Pancreas (tissue), 10 donors: ENCODE measurements around the gene NGRN. TPM values are rescaled to one million over a fixed set of nuclear protein-coding genes. Genes with fewer than 3 reads are reported as not detected.

ENCODE experiments used
- ATAC-seq, 4 donors: fragments of 200-7000 bp; cut with Tn5 transposase; one replicate each; pipeline versions ENCODE4 v1.8.0 to v1.9.1; 2020; ENCODE audit warnings: mild to moderate bottlenecking in 4 of 4, moderate library complexity in 4 of 4
- DNase-seq, 6 donors: peaks; one replicate each; pipeline ENCODE4 v3.0.0-alpha.2; 2020
- FAIRE-seq: peaks from 2 replicates; lab custom pipeline; 2012; peaks lifted over from hg19 to GRCh38; lab: Jason Lieb, UNC
- H3K27ac ChIP-seq, 4 donors: fragments of 200-600 bp; sonication (generic); 1 replicate in 3 of 4; 2 replicates in 1 of 4; pipeline versions ENCODE4 v1.5.0 to v1.8.0; 2020
- H3K27me3 ChIP-seq, 4 donors: fragments of 200-600 bp; one replicate each; pipeline ENCODE4 v1.8.0; 2021
- H3K36me3 ChIP-seq, 3 donors: fragments of 200-600 bp; sonication (generic) in 1 of 3; one replicate each; pipeline versions ENCODE4 v1.5.0 to v1.8.0; 2020 to 2021
- H3K4me1 ChIP-seq, 3 donors: fragments of 200-600 bp; one replicate each; pipeline ENCODE4 v1.8.0; 2021
- H3K4me3 ChIP-seq, 4 donors: fragments of 200-600 bp; sonication (generic) in 2 of 4; one replicate each; pipeline versions ENCODE4 v1.5.0 to v1.8.0; 2020 to 2021
- H3K9me3 ChIP-seq, 4 donors: fragments of 200-600 bp; one replicate each; pipeline ENCODE4 v1.8.0; 2021
- CTCF ChIP-seq, 4 donors: fragments of 200-600 bp; sonication (generic) in 3 of 4; IDR thresholded peaks; one replicate each; pipeline versions ENCODE4 v1.5.0 to v1.8.0; 2021; ENCODE audit warnings: antibody characterized with exemption in 4 of 4
- WGBS, 2 donors: extraction: QIAGEN DNeasy Blood & Tissue Kit; methylation state at CpG; one replicate each; pipeline ENCODE4 v1.1.7; 2013; 5-methylcytosine and 5-hydroxymethylcytosine counted together
- intact Hi-C, 3 donors: fragments of 100-400 bp; cut with DNase I; formaldehyde crosslinking; loops; one replicate each; pipeline versions ENCODE4 v1.11.1 to v1.14.2; 2022
- polyA plus RNA-seq, 2 donors: library from polyadenylated mRNA; stranded (reverse); fragments of 200-250 nt; gene quantifications; one replicate each; pipeline ENCODE4 v1.2.3, GENCODE V29; 2013
- total RNA-seq, 6 donors: library from RNA; stranded (reverse); fragmentation: NEBNext Ultra II Directional in 4 of 6; extraction: Animal tissue kit (Norgen Biotek cat#: 25700) in 4 of 6; gene quantifications; one replicate each; pipeline versions ENCODE4 v1.2.1 to v1.2.4, GENCODE V29; 2021 to 2023
- donor health status: healthy with polysubstance abuse.
- donor health status: DM: no; HTN: no; CAD: no; lungs with moderate emphysema.
- donor health status: DM: no; HTN: no; CAD: no.
- donor health status: control.
- donor health status: control.
- donor health status: Bipolar disorder and iron deficiency.
- donor health status: DM: yes; HTN: yes; CAD: no.
- donor health status: DM: no; HTN: no; CAD: no.
- donor health status: DM: no; HTN: no; CAD: no.
- donor health status: DM: yes; HTN: yes; CAD: no.

Gene NGRN
- total and polyA plus RNA-seq, 8 donors: 19.3 to 46.8 (median 27.1) TPM

DNA sequence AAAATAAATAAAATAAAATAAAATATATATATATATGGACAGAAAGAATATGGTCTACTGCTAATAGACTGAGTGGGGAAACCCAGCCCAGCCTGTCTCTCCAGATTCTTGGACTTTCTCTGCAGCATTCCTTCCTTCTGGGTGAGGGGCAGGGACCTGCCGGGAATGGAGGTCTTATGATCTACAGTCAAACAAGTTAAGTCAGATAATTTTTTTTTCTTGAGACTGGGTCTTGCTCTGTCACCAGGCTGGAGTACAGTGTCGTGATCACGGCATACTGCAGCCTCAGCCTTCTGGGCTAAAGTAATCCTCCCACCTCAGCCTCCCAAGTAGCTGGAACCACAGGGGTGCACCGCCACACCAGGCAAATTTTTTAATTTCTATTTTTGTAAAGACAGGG is 53.1 kb downstream of the NGRN start:
- WGBS, 2 donors: 77 to 82% methylated on average over 4 of the region's 4 CpGs
- intact Hi-C loops: no loop called here
- H3K27me3 ChIP-seq: no peaks in the 10 kb centered on the region
- no peak for TF ChIP-seq CTCF (IDR thresholded peaks at IDR 0.05)
- H3K9me3 ChIP-seq: no peaks in the 10 kb centered on the region
- FAIRE-seq (no peak), DNase-seq (peak in 1 of 6 donors; percentile 7), ATAC-seq (no peak)
- H3K36me3 ChIP-seq: no peaks in the 10 kb centered on the region
- no peak overlapping the region for H3K27ac ChIP-seq
- H3K4me1 ChIP-seq: peaks cover 12 to 18% (median 18%) of the 10 kb centered on the region in 3 donors
- no peak overlapping the region for H3K4me3 ChIP-seq

GRCh38 chr15:90320062-90320884 is 54.8 kb downstream of the NGRN start:
- intact Hi-C loops: loop anchor here in 2 of 3 donors (5.0 to 10.0 kb wide), 2 partner anchors 162 to 165 kb away; no protein-coding TSS in a partner anchor
- no peaks in the 10 kb centered on the region for H3K36me3 ChIP-seq
- ATAC-seq (peak; percentile 49 to 89 (median 79)), FAIRE-seq (no peak), DNase-seq (peak; percentile 72 to 88 (median 79))
- H3K9me3 ChIP-seq: no peaks in the 10 kb centered on the region
- peak overlapping the region in 2 of 4 donors; percentile 37 to 39 for H3K27ac ChIP-seq
- H3K4me1 ChIP-seq: peaks cover 12 to 18% (median 18%) of the 10 kb centered on the region in 3 donors
- H3K27me3 ChIP-seq: no peaks in the 10 kb centered on the region
- 15 to 16% methylated on average over 17 of the region's 17 CpGs for WGBS, 2 donors
- peak; percentile 94 to 100 (median 98) for TF ChIP-seq CTCF (IDR thresholded peaks at IDR 0.05)
- H3K4me3 ChIP-seq: no peak overlapping the region

DNA sequence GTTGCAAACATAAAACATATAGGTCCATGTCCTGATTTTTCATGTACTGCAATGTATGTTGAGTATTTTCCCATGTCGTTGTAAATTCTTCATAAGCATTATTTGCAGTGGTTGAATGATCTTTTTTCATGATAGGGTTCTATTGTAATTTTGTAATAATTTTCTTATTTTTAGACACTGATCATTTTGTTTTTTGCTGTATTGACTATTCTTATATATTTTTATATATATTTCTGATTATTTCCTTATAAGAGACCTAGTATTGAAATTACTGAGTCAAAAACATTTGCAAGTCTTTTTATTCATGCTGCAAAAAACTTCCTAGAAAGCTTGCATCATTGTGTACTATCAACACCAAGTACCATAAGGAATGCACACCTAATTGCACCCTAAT is 55.4 kb downstream of the NGRN start:
- Histone ChIP-seq H3K27me3 (no peaks in the 10 kb centered on the region), H3K4me1 (peaks cover 10 to 16% (median 13%) of the 10 kb centered on the region in 3 donors), H3K27ac (no peak overlapping the region), H3K9me3 (no peaks in the 10 kb centered on the region), H3K4me3 (no peak overlapping the region), H3K36me3 (no peaks in the 10 kb centered on the region)
- FAIRE-seq (no peak), ATAC-seq (no peak), DNase-seq (no peak)
- 78 to 83% methylated on average over 1 of the region's 1 CpG for WGBS, 2 donors
- no peak for TF ChIP-seq CTCF (IDR thresholded peaks at IDR 0.05)
- intact Hi-C loops: loop anchor here in 2 of 3 donors (5.0 to 10.0 kb wide), 2 partner anchors 161 to 164 kb away; no protein-coding TSS in a partner anchor

Other genes starting within 250 kb of the NGRN start
- 100 to 1,000 TPM; 107 to 128 (median 114) TPM for gene IDH2, start 163.2 kb upstream of the NGRN start, total RNA-seq
- gene IDH2, start 163.2 kb upstream of the NGRN start, polyA plus RNA-seq: 10 to 100 TPM; 53.6 to 55.7 TPM
- 10 to 100 TPM; 33.1 to 63.9 (median 38.4) TPM for gene SEMA4B, start 64.3 kb upstream of the NGRN start, total RNA-seq
- 10 to 100 TPM; 32.5 to 39.3 TPM for gene SEMA4B, start 64.3 kb upstream of the NGRN start, polyA plus RNA-seq
- gene CIB1, start 31.7 kb upstream of the NGRN start, total RNA-seq: 10 to 100 TPM; 70.4 to 88.6 (median 79.3) TPM
- 100 to 1,000 TPM; 153 to 162 TPM for gene CIB1, start 31.7 kb upstream of the NGRN start, polyA plus RNA-seq
- gene GDPGP1, start 31.5 kb upstream of the NGRN start, total RNA-seq: 1 to 10 TPM; 2.6 to 7.0 (median 4.4) TPM
- gene GDPGP1, start 31.5 kb upstream of the NGRN start, polyA plus RNA-seq: 1 to 10 TPM; 2.0 to 3.3 TPM
- gene TTLL13, start 16.1 kb upstream of the NGRN start, total RNA-seq: under 1 TPM in 4 of 6 donors, not detected in 2; 0.19 to 0.46 (median 0.35) TPM
- 1 to 10 TPM; 1.3 to 2.4 TPM for gene TTLL13, start 16.1 kb upstream of the NGRN start, polyA plus RNA-seq
- 1 to 10 TPM; 2.2 to 7.2 (median 4.3) TPM for gene ZNF774, start 86.6 kb downstream of the NGRN start, total RNA-seq
- gene ZNF774, start 86.6 kb downstream of the NGRN start, polyA plus RNA-seq: 10 to 100 TPM in 1 of 2 donors, 1 to 10 TPM in 1; 2.3 to 11.9 TPM
- 100 to 1,000 TPM in 1 of 6 donors, 10 to 100 TPM in 5; 40.0 to 103 (median 43.3) TPM for gene IQGAP1, start 122.6 kb downstream of the NGRN start, total RNA-seq
- 10 to 100 TPM; 20.6 to 48.4 TPM for gene IQGAP1, start 122.6 kb downstream of the NGRN start, polyA plus RNA-seq